A549 (cell line): ENCODE measurements around the gene NT5C.

Experiments
- CEBPB ChIP-seq, 2 experiments: fragments of >200 bp in 1 of 2; sonication (Bioruptor Twin) in 1 of 2; formaldehyde crosslinking in 1 of 2; IDR thresholded peaks; 2 replicates each; pipeline ENCODE4 v1.6.1; 2012 to 2016
- CTCF ChIP-seq: fragments of >200 bp; sonication (Bioruptor Twin); formaldehyde crosslinking; IDR thresholded peaks from 3 replicates; pipeline ENCODE4 v1.5.1; 2016
- ESRRA ChIP-seq: fragments of 150-350 bp; IDR thresholded peaks from 2 replicates; pipeline ENCODE4 v1.6.1; 2014; ENCODE audit warnings: mild to moderate bottlenecking, low read length, borderline replicate concordance
- HMGXB4 ChIP-seq: fragments of 250-450 bp; sonication (Bioruptor Pico); IDR thresholded peaks from 2 replicates; pipeline ENCODE4 v1.5.0; 2021; ENCODE audit warnings: mild to moderate bottlenecking, moderate library complexity, borderline replicate concordance
- MAFK ChIP-seq: fragments of 450-650 bp; IDR thresholded peaks from 2 replicates; pipeline ENCODE4 v1.6.1; 2014; ENCODE audit not compliant: partially characterized antibody
- PBX3 ChIP-seq: IDR thresholded peaks from 2 replicates; pipeline ENCODE4 v1.6.1; 2012
- POLR2A ChIP-seq: IDR thresholded peaks from 2 replicates; pipeline ENCODE4 v1.6.1; 2012; ENCODE audit warnings: mild to moderate bottlenecking, low read length
- RAD21 ChIP-seq, 2 experiments: fragments of >200 bp in 1 of 2; sonication (Bioruptor Twin) in 1 of 2; formaldehyde crosslinking in 1 of 2; IDR thresholded peaks in 1 of 2; conservative IDR thresholded peaks in 1 of 2; 2 replicates in 1 of 2; 3 replicates in 1 of 2; pipeline ENCODE4 v1.6.1; 2012 to 2018; ENCODE audit warnings: inconsistent platforms in 1 of 2
- REST ChIP-seq: fragments of 200-600 bp; sonication (generic); IDR thresholded peaks from 2 replicates; pipeline ENCODE4 v1.6.1; 2016; ENCODE audit warnings: antibody characterized with exemption, mild to moderate bottlenecking, moderate library complexity

GRCh38 chr17:75087558-75088453 lies 43.7 kb downstream of the NT5C start, which contains the start of gene SLC16A5:
- TF ChIP-seq POLR2A (peak; percentile 87), CEBPB (IDR thresholded peaks at IDR 0.05) (peak in 1 of 2 experiments; percentile 69; a peak in 2 of 4 replicates), HMGXB4 (CRISPR knock-in tag) (0 out of 2 replicates have a peak, but pooled peaks have one; percentile 54), CTCF (no peak), REST (no peak), ESRRA (no peak), MAFK (no peak), RAD21 (conservative IDR thresholded peaks at IDR 0.05 in 1 of 2, IDR thresholded peaks at IDR 0.05 in 1 of 2) (peak in 1 of 2 experiments; percentile 28; a peak in 1 of 5 replicates), PBX3 (no peak; the same call in 1 of the 2 replicates)
